Neuronal stem cell (in vitro differentiated cells): ENCODE measurements around the gene TSEN54.
"Not testable (repeated sequence)": the region's sequence is repeated elsewhere in the genome, so short reads cannot be mapped to it uniquely, and the experiment has no call there.

ENCODE experiments used
- DNase-seq: peaks from one replicate; pipeline ENCODE4 v3.0.0-alpha.2; 2013; ENCODE audit warnings: low spot score
- H2AFZ ChIP-seq: one replicate; pipeline ENCODE4 v1.6.1; 2013; ENCODE audit warnings: mild to moderate bottlenecking, low read length, inconsistent platforms
- H2AK5ac ChIP-seq: 2 replicates; pipeline ENCODE4 v1.6.1; 2013; ENCODE audit warnings: low read depth, mild to moderate bottlenecking, inconsistent platforms, low read length, moderate library complexity, mixed read lengths
- H2BK120ac ChIP-seq: 2 replicates; pipeline ENCODE4 v1.6.1; 2013; ENCODE audit warnings: low read depth, mild to moderate bottlenecking, inconsistent platforms, low read length, moderate library complexity, mixed read lengths
- H2BK12ac ChIP-seq: one replicate; pipeline ENCODE4 v1.6.1; 2013; ENCODE audit warnings: low read length, inconsistent platforms
- H2BK15ac ChIP-seq: 2 replicates; pipeline ENCODE4 v1.6.1; 2013; ENCODE audit warnings: mild to moderate bottlenecking, low read length, inconsistent platforms, mixed read lengths
- H2BK5ac ChIP-seq: one replicate; pipeline ENCODE4 v1.6.1; 2013; ENCODE audit warnings: inconsistent platforms, mild to moderate bottlenecking, low read length, moderate library complexity
- H3K14ac ChIP-seq: one replicate; pipeline ENCODE4 v1.6.1; 2013; ENCODE audit warnings: low read length, inconsistent platforms
- H3K18ac ChIP-seq: 2 replicates; pipeline ENCODE4 v1.6.1; 2013; ENCODE audit warnings: low read length, inconsistent platforms
- H3K23ac ChIP-seq: 2 replicates; pipeline ENCODE4 v1.6.1; 2013; ENCODE audit warnings: low read depth, mild to moderate bottlenecking, mixed read lengths, low read length, inconsistent platforms; ENCODE audit not compliant: poor library complexity
- H3K27ac ChIP-seq: replicated peaks from 3 replicates; pipeline ENCODE4 v1.5.1; 2013; ENCODE audit warnings: low read length, inconsistent platforms
- H3K27me3 ChIP-seq, 3 experiments: 2 replicates each; pipeline ENCODE4 v1.6.1; 2013; ENCODE audit warnings: low read length in 3 of 3, mild to moderate bottlenecking in 2 of 3, inconsistent platforms in 1 of 3, low read depth in 1 of 3, mixed read lengths in 1 of 3, moderate library complexity in 1 of 3; ENCODE audit not compliant: control insufficient read depth in 3 of 3, insufficient read depth in 3 of 3
- H3K36me3 ChIP-seq, 2 donors: replicated peaks in 1 of 2; 2 replicates each; pipeline ENCODE4 v1.6.1; 2013; ENCODE audit warnings: low read length in 2 of 2; ENCODE audit not compliant: control insufficient read depth in 2 of 2, insufficient read depth in 2 of 2
- H3K4ac ChIP-seq: 2 replicates; pipeline ENCODE4 v1.6.1; 2013; ENCODE audit warnings: inconsistent platforms, mild to moderate bottlenecking, low read length, moderate library complexity
- H3K4me1 ChIP-seq, 2 donors: 1 replicate in 1 of 2; 2 replicates in 1 of 2; pipeline ENCODE4 v1.6.1; 2013; ENCODE audit warnings: low read length in 2 of 2, low read depth in 1 of 2; ENCODE audit not compliant: control insufficient read depth in 2 of 2, insufficient read depth in 1 of 2
- H3K4me2 ChIP-seq: one replicate; pipeline ENCODE4 v1.6.1; 2013; ENCODE audit warnings: mild to moderate bottlenecking, low read length, inconsistent platforms; ENCODE audit not compliant: insufficient read depth, poor library complexity, severe bottlenecking
- H3K4me3 ChIP-seq, 2 donors: 2 replicates each; pipeline ENCODE4 v1.5.1; 2013; ENCODE audit warnings: low read length in 2 of 2, mild to moderate bottlenecking in 2 of 2, inconsistent platforms in 1 of 2, moderate library complexity in 1 of 2
- H3K79me1 ChIP-seq: one replicate; pipeline ENCODE4 v1.6.1; 2013; ENCODE audit warnings: low read depth, mild to moderate bottlenecking, inconsistent platforms, low read length, moderate library complexity
- H3K9ac ChIP-seq: one replicate; pipeline ENCODE4 v1.6.1; 2013; ENCODE audit warnings: mild to moderate bottlenecking, low read depth, low read length, inconsistent platforms; ENCODE audit not compliant: poor library complexity
- H3K9me3 ChIP-seq, 2 donors: replicated peaks in 1 of 2; 2 replicates each; pipeline versions ENCODE3 to v1.6.1; 2013; ENCODE audit warnings: low read length in 2 of 2, mild to moderate bottlenecking in 2 of 2, inconsistent platforms in 1 of 2, low read depth in 1 of 2, mixed read lengths in 1 of 2, moderate library complexity in 1 of 2; ENCODE audit not compliant: control insufficient read depth in 2 of 2, insufficient read depth in 1 of 2
- H4K8ac ChIP-seq: one replicate; pipeline ENCODE4 v1.6.1; 2013; ENCODE audit warnings: low read depth, mild to moderate bottlenecking, inconsistent platforms, low read length, moderate library complexity
- H4K91ac ChIP-seq: one replicate; pipeline ENCODE4 v1.6.1; 2013; ENCODE audit warnings: low read length, low read depth, mild to moderate bottlenecking, inconsistent platforms; ENCODE audit not compliant: poor library complexity
- WGBS, 2 donors: extraction: QIAGEN DNeasy Blood & Tissue Kit; methylation state at CpG; one replicate each; pipeline ENCODE4 v1.1.7; 2013; ENCODE audit warnings: missing lambda C conversion rate in 2 of 2, mixed read lengths in 1 of 2; ENCODE audit not compliant: insufficient read length in 2 of 2, insufficient replicate concordance in 1 of 2; ENCODE audit errors: extremely low coverage in 2 of 2; 5-methylcytosine and 5-hydroxymethylcytosine counted together

The TSEN54 gene

DNA sequence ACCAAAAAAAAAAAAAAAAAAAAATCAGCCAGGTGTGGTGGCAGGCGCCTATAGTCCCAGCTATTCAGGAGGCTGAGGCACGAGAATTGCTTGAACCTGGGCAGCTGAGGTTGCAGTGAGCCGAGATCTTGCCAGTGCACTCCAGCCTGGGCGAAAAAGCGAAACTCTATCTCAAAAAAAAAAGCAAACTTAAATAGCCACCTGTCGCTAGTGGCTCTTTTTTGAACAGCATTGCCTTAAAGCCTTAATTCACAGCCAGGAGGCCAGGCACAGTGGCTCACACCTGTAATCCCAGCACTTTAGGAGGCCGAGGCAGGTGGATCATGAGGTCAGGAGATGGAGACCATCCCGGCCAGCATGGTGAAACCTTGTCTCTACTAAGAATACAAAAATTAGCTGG, 4.1 kb downstream of the TSEN54 start:
- not testable (repeated sequence) for H3K4ac ChIP-seq, H3K18ac ChIP-seq, H2BK120ac ChIP-seq, H3K27me3 ChIP-seq, H4K91ac ChIP-seq, H3K9ac ChIP-seq, H2BK15ac ChIP-seq, H3K4me2 ChIP-seq, H4K8ac ChIP-seq, H3K4me3 ChIP-seq, H3K27ac ChIP-seq, H3K4me1 ChIP-seq, H2BK5ac ChIP-seq, H3K23ac ChIP-seq, H2AK5ac ChIP-seq, H3K14ac ChIP-seq, H2AFZ ChIP-seq, DNase-seq, H3K79me1 ChIP-seq, H2BK12ac ChIP-seq, H3K9me3 ChIP-seq
- H3K36me3 ChIP-seq = peaks cover 34 to 60% of the 10 kb centered on the region in 2 donors
- WGBS, 2 donors = no CpG with 5 or more reads among the region's 8 CpGs

DNA sequence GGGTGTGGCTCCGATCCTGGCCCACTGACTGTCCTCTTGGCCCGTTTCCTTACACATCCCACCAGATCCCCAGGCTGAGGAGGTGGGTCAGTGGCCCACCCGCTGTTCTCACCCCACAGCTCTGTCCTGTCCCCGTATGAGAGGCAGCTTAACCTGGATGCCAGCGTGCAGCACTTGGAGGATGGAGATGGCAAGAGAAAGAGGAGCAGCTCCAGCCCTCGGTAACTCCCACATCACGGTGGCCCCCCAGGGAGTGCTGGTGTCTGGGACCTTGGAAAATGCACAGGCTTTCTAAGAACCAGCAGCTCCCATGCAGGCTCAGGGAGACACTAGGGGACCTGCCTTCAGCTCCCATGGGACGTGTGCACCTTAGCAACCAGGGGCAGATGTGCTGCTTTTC, 5.0 kb downstream of the TSEN54 start:
- no peak overlapping the region for H4K91ac ChIP-seq
- H2BK15ac ChIP-seq = no peak overlapping the region
- no peak overlapping the region for H3K27ac ChIP-seq
- H3K79me1 ChIP-seq = peaks cover 9% of the 10 kb centered on the region
- WGBS, 2 donors = no CpG with 5 or more reads among the region's 8 CpGs
- H3K4me3 ChIP-seq = no peak overlapping the region
- no peak for DNase-seq
- H2BK120ac ChIP-seq = no peak overlapping the region
- no peak overlapping the region for H3K4ac ChIP-seq
- no peaks in the 10 kb centered on the region for H3K9me3 ChIP-seq
- no peak overlapping the region for H3K9ac ChIP-seq
- no peak overlapping the region for H2BK5ac ChIP-seq
- H4K8ac ChIP-seq = no peak overlapping the region
- H3K27me3 ChIP-seq = peaks cover 0 to 6% (median 2%) of the 10 kb centered on the region in 3 experiments
- H2BK12ac ChIP-seq = no peak overlapping the region
- no peak overlapping the region for H3K18ac ChIP-seq
- H2AFZ ChIP-seq = no peak overlapping the region
- no peak overlapping the region for H3K14ac ChIP-seq
- H3K4me2 ChIP-seq = no peak overlapping the region
- H3K23ac ChIP-seq = peak overlapping the region; percentile 18
- H3K4me1 ChIP-seq = peaks cover 7% of the 10 kb centered on the region in 2 donors
- peaks cover 34 to 60% of the 10 kb centered on the region in 2 donors for H3K36me3 ChIP-seq
- no peak overlapping the region for H2AK5ac ChIP-seq

GRCh38 chr17:75521951-75522727, 5.8 kb downstream of the TSEN54 start:
- Histone ChIP-seq H2BK5ac (no peak overlapping the region), H3K9me3 (no peaks in the 10 kb centered on the region), H3K27ac (no peak overlapping the region), H2BK120ac (no peak overlapping the region), H2BK15ac (no peak overlapping the region), H4K91ac (no peak overlapping the region), H3K79me1 (peaks cover 11% of the 10 kb centered on the region), H2AFZ (no peak overlapping the region), H3K4me3 (no peak overlapping the region), H2BK12ac (no peak overlapping the region), H2AK5ac (no peak overlapping the region), H3K14ac (no peak overlapping the region), H3K36me3 (peaks cover 34 to 60% of the 10 kb centered on the region in 2 donors), H4K8ac (no peak overlapping the region), H3K27me3 (peaks cover 0 to 14% (median 6%) of the 10 kb centered on the region in 3 experiments), H3K23ac (peak overlapping the region; percentile 77), H3K4me2 (no peak overlapping the region), H3K18ac (no peak overlapping the region), H3K4me1 (peaks cover 6 to 10% of the 10 kb centered on the region in 2 donors), H3K4ac (no peak overlapping the region), H3K9ac (no peak overlapping the region)
- DNase-seq = no peak
- WGBS, 2 donors = no CpG with 5 or more reads among the region's 33 CpGs

GRCh38 chr17:75523647-75524046, 7.3 kb downstream of the TSEN54 start:
- H3K9me3 ChIP-seq = no peaks in the 10 kb centered on the region
- H3K14ac ChIP-seq = no peak overlapping the region
- H3K36me3 ChIP-seq = peaks cover 29 to 49% of the 10 kb centered on the region in 2 donors
- no CpG with 5 or more reads among the region's 7 CpGs for WGBS, 2 donors
- H2AK5ac ChIP-seq = no peak overlapping the region
- no peak overlapping the region for H2BK120ac ChIP-seq
- no peak overlapping the region for H3K27ac ChIP-seq
- no peak overlapping the region for H3K9ac ChIP-seq
- H2AFZ ChIP-seq = no peak overlapping the region
- H3K4ac ChIP-seq = no peak overlapping the region
- H2BK12ac ChIP-seq = no peak overlapping the region
- no peak overlapping the region for H2BK5ac ChIP-seq
- no peak overlapping the region for H3K23ac ChIP-seq
- no peak overlapping the region for H4K8ac ChIP-seq
- no peak overlapping the region for H2BK15ac ChIP-seq
- no peak overlapping the region for H3K4me3 ChIP-seq
- no peak overlapping the region for H3K18ac ChIP-seq
- peaks cover 0 to 5% of the 10 kb centered on the region in 2 donors for H3K4me1 ChIP-seq
- DNase-seq = no peak
- peaks cover 4% of the 10 kb centered on the region for H3K79me1 ChIP-seq
- peaks cover 0 to 16% (median 6%) of the 10 kb centered on the region in 3 experiments for H3K27me3 ChIP-seq
- no peak overlapping the region for H3K4me2 ChIP-seq
- H4K91ac ChIP-seq = no peak overlapping the region
